ENCODE data around the gene NTN1.

DNA sequence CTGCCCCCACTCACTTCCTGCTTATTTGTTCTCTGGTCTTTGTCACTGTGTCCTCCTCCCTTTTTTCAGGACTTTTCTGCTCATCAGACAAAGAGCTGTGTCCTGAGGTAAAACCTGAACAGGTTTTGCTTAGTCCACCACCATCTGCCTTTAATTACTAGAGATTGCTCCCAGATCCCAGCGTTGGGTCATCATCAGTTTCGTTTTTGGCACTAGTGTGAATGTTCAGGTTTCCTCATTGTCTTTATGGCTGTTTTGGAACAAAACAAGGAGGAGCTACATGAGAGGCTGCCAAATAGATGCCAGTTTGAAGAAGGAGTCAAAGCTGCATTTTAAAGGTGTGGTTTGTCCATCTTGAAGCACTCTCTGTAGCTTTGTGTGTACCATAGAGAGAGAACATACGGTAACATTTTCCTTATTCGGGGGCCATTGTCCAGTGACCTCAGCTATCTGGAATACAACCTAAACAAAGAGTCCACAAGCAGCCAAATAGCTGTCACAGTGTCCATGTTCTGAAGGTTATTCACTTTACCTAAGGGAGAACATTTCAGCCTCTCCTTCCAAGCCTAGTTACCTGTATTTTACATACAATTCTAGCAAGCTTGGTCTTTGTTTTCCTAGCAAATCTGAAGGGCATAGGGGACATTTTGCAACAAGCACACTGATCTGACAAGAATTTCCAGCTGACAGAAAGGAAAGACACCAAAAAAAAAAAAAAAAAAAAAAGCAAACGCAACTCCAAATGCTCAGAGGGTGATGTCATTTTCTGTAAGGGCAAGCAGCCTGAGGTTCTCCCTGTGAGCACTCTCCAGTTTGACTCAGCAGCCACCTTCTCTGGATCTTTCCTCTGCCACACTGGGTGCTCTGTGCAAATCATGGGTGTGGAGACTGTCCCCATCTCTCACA, 196.1 kb downstream of the NTN1 start:
- no peak for TF ChIP-seq EZH2phosphoT487 (conservative IDR thresholded peaks at IDR 0.05; ENCODE audit: low read length)
- TF ChIP-seq, protein P1, sequence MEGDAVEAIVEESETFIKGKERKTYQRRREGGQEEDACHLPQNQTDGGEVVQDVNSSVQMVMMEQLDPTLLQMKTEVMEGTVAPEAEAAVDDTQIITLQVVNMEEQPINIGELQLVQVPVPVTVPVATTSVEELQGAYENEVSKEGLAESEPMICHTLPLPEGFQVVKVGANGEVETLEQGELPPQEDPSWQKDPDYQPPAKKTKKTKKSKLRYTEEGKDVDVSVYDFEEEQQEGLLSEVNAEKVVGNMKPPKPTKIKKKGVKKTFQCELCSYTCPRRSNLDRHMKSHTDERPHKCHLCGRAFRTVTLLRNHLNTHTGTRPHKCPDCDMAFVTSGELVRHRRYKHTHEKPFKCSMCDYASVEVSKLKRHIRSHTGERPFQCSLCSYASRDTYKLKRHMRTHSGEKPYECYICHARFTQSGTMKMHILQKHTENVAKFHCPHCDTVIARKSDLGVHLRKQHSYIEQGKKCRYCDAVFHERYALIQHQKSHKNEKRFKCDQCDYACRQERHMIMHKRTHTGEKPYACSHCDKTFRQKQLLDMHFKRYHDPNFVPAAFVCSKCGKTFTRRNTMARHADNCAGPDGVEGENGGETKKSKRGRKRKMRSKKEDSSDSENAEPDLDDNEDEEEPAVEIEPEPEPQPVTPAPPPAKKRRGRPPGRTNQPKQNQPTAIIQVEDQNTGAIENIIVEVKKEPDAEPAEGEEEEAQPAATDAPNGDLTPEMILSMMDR (IDR thresholded peaks at IDR 0.05; ENCODE audit: insufficient read depth, low read length, poor library complexity, severe bottlenecking), result no peak

Data from SU-DHL-6 (cell line).